HepG2 (cell line): ENCODE data around the gene TGM1. TPM values are rescaled to one million over a fixed set of nuclear protein-coding genes. Genes with fewer than 3 reads are reported as not detected.
A peak's percentile ranks its signal among the peaks of the same experiment; 100 is the strongest.

Source experiments
- CEBPZ ChIP-seq: IDR thresholded peaks from 2 replicates; pipeline ENCODE4 v1.6.1; 2012; ENCODE audit warnings: low read length, improper control_type of control experiment
- ETV6 ChIP-seq: sonication (generic); formaldehyde crosslinking; conservative IDR thresholded peaks from 2 replicates; pipeline ENCODE4 v1.4.0; 2020; ENCODE audit warnings: missing genetic modification reagents
- GLMP ChIP-seq: sonication (generic); formaldehyde crosslinking; IDR thresholded peaks from 2 replicates; pipeline ENCODE4 v1.9.0; 2021; ENCODE audit warnings: missing genetic modification reagents, mild to moderate bottlenecking, borderline replicate concordance
- HOMEZ ChIP-seq: IDR thresholded peaks from 2 replicates; pipeline ENCODE4 v1.6.1; 2016; ENCODE audit warnings: low read depth
- IRF1 ChIP-seq: sonication (generic); formaldehyde crosslinking; IDR thresholded peaks from 2 replicates; pipeline ENCODE4 v1.4.0; 2020; ENCODE audit warnings: low read depth, mild to moderate bottlenecking, missing genetic modification reagents
- RAD51 ChIP-seq: fragments of 450-650 bp; IDR thresholded peaks from 2 replicates; pipeline ENCODE4 v1.6.1; 2016; ENCODE audit warnings: borderline replicate concordance
- SIN3A ChIP-seq: IDR thresholded peaks from 2 replicates; pipeline ENCODE4 v1.6.1; 2011; ENCODE audit warnings: low read depth, mild to moderate bottlenecking, control low read depth, low read length, borderline replicate concordance
- THRA ChIP-seq: sonication (generic); formaldehyde crosslinking; IDR thresholded peaks from 2 replicates; pipeline ENCODE4 v1.4.0; 2020; ENCODE audit warnings: missing genetic modification reagents, borderline replicate concordance
- U2AF1 ChIP-seq: fragments of 200-400 bp; formaldehyde crosslinking; optimal IDR thresholded peaks from 2 replicates; pipeline ENCODE3; 2017; ENCODE audit warnings: mild to moderate bottlenecking, low read depth, low read length
- WIZ ChIP-seq: sonication (generic); formaldehyde crosslinking; IDR thresholded peaks from 2 replicates; pipeline ENCODE4 v1.5.1; 2020; ENCODE audit warnings: mild to moderate bottlenecking, missing genetic modification reagents
- ZBTB26 ChIP-seq: IDR thresholded peaks from 2 replicates; pipeline ENCODE4 v1.6.1; 2016; ENCODE audit warnings: missing compliant biosample characterization, missing genetic modification reagents, borderline replicate concordance
- ZEB1 ChIP-seq: IDR thresholded peaks from 2 replicates; pipeline ENCODE4 v1.6.1; 2012; ENCODE audit warnings: mild to moderate bottlenecking, low read depth, inconsistent platforms; ENCODE audit not compliant: insufficient replicate concordance
- ZFP62 ChIP-seq: sonication (generic); formaldehyde crosslinking; IDR thresholded peaks from 2 replicates; pipeline ENCODE4 v1.4.0; 2020; ENCODE audit warnings: missing genetic modification reagents
- ZFP82 ChIP-seq: sonication (generic); formaldehyde crosslinking; IDR thresholded peaks from 2 replicates; pipeline ENCODE4 v1.5.1; 2020; ENCODE audit warnings: mild to moderate bottlenecking, missing genetic modification reagents, borderline replicate concordance
- ZNF101 ChIP-seq: sonication (generic); formaldehyde crosslinking; IDR thresholded peaks from 2 replicates; pipeline ENCODE4 v1.4.0; 2020; ENCODE audit warnings: mild to moderate bottlenecking, low read depth, missing genetic modification reagents, borderline replicate concordance
- ZNF512 ChIP-seq: sonication (generic); formaldehyde crosslinking; IDR thresholded peaks from 2 replicates; pipeline ENCODE4 v1.4.0; 2020; ENCODE audit warnings: mild to moderate bottlenecking, missing genetic modification reagents
- polyA plus RNA-seq, 8 experiments: library from polyadenylated mRNA; depleted of rRNA in 3 of 8; stranded (reverse) in 7 of 8; unstranded in 1 of 8; fragments of >200 nt; fragmentation: Illumina TruSeq in 4 of 8; extraction: Trizol in 4 of 8; gene quantifications; 2 replicates each; pipeline versions ENCODE4 v1.2.1 to v1.2.3, GENCODE V29; 2011 to 2016; ENCODE audit warnings: low read depth in 4 of 8, missing spikeins in 1 of 8, mixed read lengths in 1 of 8; ENCODE audit not compliant: insufficient read depth in 1 of 8
- total RNA-seq, 5 experiments: library from RNA; depleted of rRNA; stranded (reverse); fragments of >200 nt; fragmentation: Illumina TruSeq; extraction: Trizol; gene quantifications; 2 replicates each; pipeline ENCODE4 v1.2.3, GENCODE V29; 2016; ENCODE audit warnings: low read depth in 1 of 5

TGM1 gene
- total and polyA plus RNA-seq, 2 of the 13 experiments (the other 11 are each of a cell fraction or from before 2014, with no cell fraction given) = 3.2 to 10.6 TPM

- TF ChIP-seq GLMP (CRISPR knock-in tag) (no peak), ZNF101 (CRISPR knock-in tag) (no peak), ZFP82 (CRISPR knock-in tag) (no peak), ZEB1 (no peak), WIZ (CRISPR knock-in tag) (no peak), ZBTB26 (peak; percentile 87), CEBPZ (no peak), RAD51 (no peak), U2AF1 (no peak), SIN3A (no peak), IRF1 (CRISPR knock-in tag) (no peak; the same call in 1 of the 2 replicates), ZNF512 (CRISPR knock-in tag) (no peak), HOMEZ (CRISPR knock-in tag) (peak; percentile 71), ETV6 (CRISPR knock-in tag) (no peak; the same call in 1 of the 2 replicates), THRA (CRISPR knock-in tag) (peak; percentile 80), ZFP62 (CRISPR knock-in tag) (no peak)
Measured at GRCh38 chr14:24296341-24297157, 33.6 kb upstream of the TGM1 start (continued).
